Heart right ventricle (tissue), 16 donors: Measurements from ENCODE around the gene KRTAP19-7. TPM values are rescaled to one million over a fixed set of nuclear protein-coding genes. Genes with fewer than 3 reads are reported as not detected.

Source experiments
- ATAC-seq, 8 donors: fragments of 200-7000 bp; cut with Tn5 transposase; one replicate each; pipeline ENCODE4 v1.9.1; 2020; ENCODE audit warnings: mild to moderate bottlenecking in 8 of 8, moderate library complexity in 8 of 8, moderate number of reproducible peaks in 1 of 8
- DNase-seq, 2 donors: peaks; one replicate each; pipeline ENCODE4 v3.0.0-alpha.2; 2020
- H3K27ac ChIP-seq, 10 donors: fragments of 200-600 bp; sonication (generic) in 2 of 10; one replicate each; pipeline versions ENCODE4 v1.5.0 to v1.8.0; 2020 to 2022; ENCODE audit warnings: mild to moderate bottlenecking in 3 of 10
- H3K27me3 ChIP-seq, 7 donors: fragments of 200-600 bp; one replicate each; pipeline ENCODE4 v1.8.0; 2021 to 2022; ENCODE audit warnings: mild to moderate bottlenecking in 2 of 7
- H3K36me3 ChIP-seq, 9 donors: fragments of 200-600 bp; sonication (generic) in 1 of 9; one replicate each; pipeline versions ENCODE4 v1.5.0 to v1.8.0; 2020 to 2022; ENCODE audit warnings: mild to moderate bottlenecking in 2 of 9
- H3K4me1 ChIP-seq, 9 donors: fragments of 200-600 bp; sonication (generic) in 1 of 9; one replicate each; pipeline versions ENCODE4 v1.5.0 to v1.8.0; 2020 to 2022; ENCODE audit warnings: mild to moderate bottlenecking in 4 of 9
- H3K4me3 ChIP-seq, 10 donors: fragments of 200-600 bp; sonication (generic) in 2 of 10; one replicate each; pipeline versions ENCODE4 v1.5.0 to v1.8.0; 2020 to 2022; ENCODE audit warnings: mild to moderate bottlenecking in 7 of 10, moderate library complexity in 2 of 10
- H3K9me3 ChIP-seq, 11 donors: fragments of 200-600 bp in 10 of 11; sonication (generic) in 2 of 11; one replicate each; pipeline versions ENCODE4 v1.5.0 to v1.8.0; 2013 to 2022; ENCODE audit warnings: mild to moderate bottlenecking in 2 of 11, control low read depth in 1 of 11, moderate library complexity in 1 of 11
- CTCF ChIP-seq, 9 donors: fragments of 200-600 bp; sonication (generic) in 2 of 9; IDR thresholded peaks; one replicate each; pipeline versions ENCODE4 v1.5.0 to v1.8.0; 2021 to 2022; ENCODE audit warnings: antibody characterized with exemption in 9 of 9, mild to moderate bottlenecking in 5 of 9, moderate library complexity in 1 of 9
- WGBS, 2 donors: extraction: QIAGEN DNeasy Blood & Tissue Kit; methylation state at CpG; one replicate each; pipeline ENCODE4 v1.1.7; 2013; ENCODE audit warnings: inconsistent platforms in 1 of 2; 5-methylcytosine and 5-hydroxymethylcytosine counted together
- intact Hi-C, 10 donors: fragments of 100-400 bp; cut with DNase I; formaldehyde crosslinking; loops; one replicate each; pipeline versions ENCODE4 v1.11.1 to v1.14.2; 2022
- long read RNA-seq, 3 donors: library from polyadenylated mRNA; unstranded; transcript quantifications; one replicate each; pipeline ENCODE4 v2.0.0, GENCODE V29; 2020 to 2021
- polyA plus RNA-seq, 2 donors: library from polyadenylated mRNA; stranded (reverse); fragments of 200-250 nt; gene quantifications; one replicate each; pipeline ENCODE4 v1.2.3, GENCODE V29; 2013
- total RNA-seq, 10 donors: library from RNA; stranded (reverse); fragmentation: NEBNext Ultra II Directional in 3 of 10; extraction: Animal tissue kit (Norgen Biotek cat#: 25700) in 3 of 10; gene quantifications; one replicate each; pipeline versions ENCODE4 v1.2.1 to v1.2.4, GENCODE V29; 2021 to 2023
- donor health status: Arrhythmogenic right ventricular cardiomyopathy.
- donor health status: ischemic (EF 13 %, LVEDD 7.1; RV severe dilation, severe dysfunction).
- donor health status: healthy with polysubstance abuse.
- donor health status: DM: no; HTN: yes; CAD: no.
- donor health status: DM: no; HTN: no; CAD: no.
- donor health status: ischemic (EF 25% LVEDD 6.9; RV normal size, moderate dysfunction).
- donor health status: ischemic (EF 25% LVEDD 5.7; RV mildly dilated, moderate dysfunction).
- donor health status: healthy.
- donor health status: DM: yes; HTN: yes; CAD: no.
- donor health status: Ischemic cardiomyopathy.
- donor health status: ischemic (EF 35%, LVEDD 5.7; RV mildly dilated, moderate dysfunction).
- donor health status: nonischemic (EF 11% LVEDD 7.7; RV severe dilation, severe dysfunction).
- donor health status: DM: yes; HTN: yes; CAD: no.
- donor health status: PGD.
- donor health status: ischemic (EF 29% LVEDD 5.4; RV normal size, mild dysfunction).
- donor health status: nonischemic (EF 23%, LVEDD 6.1; RV moderate dilation, normal function).

Gene KRTAP19-7
- total RNA-seq (not detected), polyA plus RNA-seq (not detected)
- long read RNA-seq, donor 1 = 0 reads
- long read RNA-seq, donor 2 = 0 reads
- long read RNA-seq, donor 3 = 0 reads

GRCh38 chr21:30561264-30561895 is at the start of gene KRTAP19-7:
Gene KRTAP19-7, minus strand, starts transcription at chr21:30561314. Its CDS starts 25 bp downstream, at chr21:30561289.
- no peak for ATAC-seq
- H3K4me1 ChIP-seq = no peaks in the 10 kb centered on the region
- no peaks in the 10 kb centered on the region for H3K36me3 ChIP-seq
- no peak for TF ChIP-seq CTCF (IDR thresholded peaks at IDR 0.05)
- whole genome bisulfite sequencing, 2 donors = 51 to 53% methylated on average over 2 of the region's 2 CpGs
- peaks cover 0 to 2% (median 0%) of the 10 kb centered on the region in 11 donors for H3K9me3 ChIP-seq
- no peak for DNase-seq
- no peak within 1 kb of the TSS for H3K4me3 ChIP-seq
- intact Hi-C loops = loop anchor here in 1 of 10 donors (10.0 kb wide), 1 partner anchor 57 kb away; the partner anchor contains the start of gene KRTAP19-5
- H3K27me3 ChIP-seq = no peaks in the 10 kb centered on the region
- no peak within 1 kb of the TSS for H3K27ac ChIP-seq

- no peak for DNase-seq
- no peaks in the 10 kb centered on the region for H3K36me3 ChIP-seq
- H3K27me3 ChIP-seq = no peaks in the 10 kb centered on the region
- WGBS, 2 donors = 89 to 90% methylated on average over 2 of the region's 2 CpGs
- ATAC-seq = no peak
- peaks cover 0 to 8% (median 0%) of the 10 kb centered on the region in 11 donors for H3K9me3 ChIP-seq
- intact Hi-C loops = no loop called here
- H3K4me1 ChIP-seq = no peaks in the 10 kb centered on the region
- no peak overlapping the region for H3K4me3 ChIP-seq
- no peak overlapping the region for H3K27ac ChIP-seq
- no peak for TF ChIP-seq CTCF (IDR thresholded peaks at IDR 0.05)
Observed at GRCh38 chr21:30605968-30606367, 44.9 kb upstream of the KRTAP19-7 start.

GRCh38 chr21:30600787-30601186 is 39.7 kb upstream of the KRTAP19-7 start, which contains the start of gene KRTAP22-1:
Gene KRTAP22-1, plus strand, starts transcription at chr21:30601087.
- TF ChIP-seq CTCF (IDR thresholded peaks at IDR 0.05) = no peak
- WGBS, 2 donors = 44 to 95% methylated on average over 1 of the region's 1 CpG
- H3K4me3 ChIP-seq = no peak within 1 kb of the TSS
- no peak for DNase-seq
- no peak for ATAC-seq
- H3K9me3 ChIP-seq = peaks cover 0 to 6% (median 0%) of the 10 kb centered on the region in 11 donors
- H3K4me1 ChIP-seq = no peaks in the 10 kb centered on the region
- no peaks in the 10 kb centered on the region for H3K36me3 ChIP-seq
- intact Hi-C loops = no loop called here
- no peaks in the 10 kb centered on the region for H3K27me3 ChIP-seq
- H3K27ac ChIP-seq = no peak within 1 kb of the TSS

GRCh38 chr21:30598802-30599201 is 37.7 kb upstream of the KRTAP19-7 start, which contains the start of gene KRTAP6-2:
Gene KRTAP6-2, minus strand, starts transcription at chr21:30598902. Its CDS starts 28 bp downstream, at chr21:30598874.
- ATAC-seq (no peak), DNase-seq (no peak)
- WGBS, 2 donors = 93 to 98% methylated on average over 6 of the region's 6 CpGs
- H3K9me3 ChIP-seq = peaks cover 0 to 6% (median 0%) of the 10 kb centered on the region in 11 donors
- H3K4me1 ChIP-seq = no peaks in the 10 kb centered on the region
- no peak for TF ChIP-seq CTCF (IDR thresholded peaks at IDR 0.05)
- no peak within 1 kb of the TSS for H3K27ac ChIP-seq
- H3K27me3 ChIP-seq = no peaks in the 10 kb centered on the region
- H3K36me3 ChIP-seq = no peaks in the 10 kb centered on the region
- no peak within 1 kb of the TSS for H3K4me3 ChIP-seq
- intact Hi-C loops = no loop called here
